HEK293 (cell line): ENCODE measurements around the gene GHDC.

Experiments used
- CTCF ChIA-PET: fragments of 350-600 bp; formaldehyde crosslinking; extraction: SDS; loops from one replicate; lab custom pipeline; 2021; ENCODE audit warnings: antibody characterized with exemption; lab: Yijun Ruan, JAX
- POLR2A ChIA-PET: fragments of 300-600 bp; formaldehyde crosslinking; extraction: SDS; loops from one replicate; lab custom pipeline; 2020; ENCODE audit warnings: antibody characterized with exemption, inconsistent platforms; lab: Yijun Ruan, JAX
- H3K27ac ChIP-seq: fragments of 200-500 bp; sonication (Bioruptor generic); 2 replicates; pipeline ENCODE4 v1.5.1; 2014; ENCODE audit warnings: low read depth, low read length, control low read depth, inconsistent platforms; ENCODE audit errors: extremely low read depth
- H3K36me3 ChIP-seq, 2 experiments: fragments of 200-500 bp in 1 of 2; sonication (Bioruptor generic) in 1 of 2; 1 replicate in 1 of 2; 2 replicates in 1 of 2; pipeline ENCODE4 v1.5.1; 2014 to 2017; ENCODE audit warnings: inconsistent platforms in 2 of 2, low read length in 2 of 2; ENCODE audit not compliant: control insufficient read depth in 2 of 2, insufficient read depth in 1 of 2
- H3K4me1 ChIP-seq: fragments of 200-500 bp; sonication (Bioruptor generic); 2 replicates; pipeline ENCODE4 v1.5.1; 2014; ENCODE audit warnings: mild to moderate bottlenecking, low read length, inconsistent platforms; ENCODE audit not compliant: control insufficient read depth, insufficient read depth
- H3K4me3 ChIP-seq: 2 replicates; pipeline ENCODE4 v1.5.1; 2011; ENCODE audit warnings: low read depth, mild to moderate bottlenecking, control low read depth, low read length, moderate library complexity
- H3K9me3 ChIP-seq: fragments of 200-500 bp; sonication (Bioruptor generic); 2 replicates; pipeline ENCODE4 v1.5.1; 2014; ENCODE audit warnings: low read depth, low read length, inconsistent platforms; ENCODE audit not compliant: control insufficient read depth, insufficient read depth
- BCL11B ChIP-seq: fragments of 450-650 bp; formaldehyde crosslinking; IDR thresholded peaks from 2 replicates; pipeline ENCODE4 v1.5.1; 2016; ENCODE audit warnings: low read depth, missing biosample characterization, missing genetic modification characterization
- EGR2 ChIP-seq: fragments of 450-650 bp; formaldehyde crosslinking; IDR thresholded peaks from 2 replicates; pipeline ENCODE4 v1.5.1; 2016; ENCODE audit warnings: low read depth, missing biosample characterization, missing genetic modification characterization
- GLIS2 ChIP-seq: fragments of 450-650 bp; formaldehyde crosslinking; IDR thresholded peaks from 2 replicates; pipeline ENCODE4 v1.5.1; 2016; ENCODE audit warnings: missing biosample characterization, missing genetic modification characterization
- HOXC10 ChIP-seq: sonication (generic); formaldehyde crosslinking; IDR thresholded peaks from 2 replicates; pipeline ENCODE4 v1.8.1; 2023; ENCODE audit warnings: mild to moderate bottlenecking, missing genetic modification reagents
- KLF16 ChIP-seq: fragments of 450-650 bp; formaldehyde crosslinking; IDR thresholded peaks from 2 replicates; pipeline ENCODE4 v1.5.1; 2017; ENCODE audit warnings: missing biosample characterization, missing genetic modification characterization
- OSR2 ChIP-seq: fragments of 450-650 bp; formaldehyde crosslinking; IDR thresholded peaks from 2 replicates; pipeline ENCODE4 v1.5.1; 2016; ENCODE audit warnings: missing biosample characterization, missing genetic modification characterization
- PRDM1 ChIP-seq: fragments of 450-650 bp; formaldehyde crosslinking; IDR thresholded peaks from 2 replicates; pipeline ENCODE4; 2016; ENCODE audit warnings: missing biosample characterization, missing genetic modification characterization
- ZBTB7A ChIP-seq: fragments of 450-650 bp; formaldehyde crosslinking; IDR thresholded peaks from 2 replicates; pipeline ENCODE4 v1.5.1; 2016; ENCODE audit warnings: low read depth, missing biosample characterization, missing genetic modification characterization
- ZFP3 ChIP-seq: fragments of 450-650 bp; formaldehyde crosslinking; IDR thresholded peaks from 2 replicates; pipeline ENCODE4 v1.5.1; 2016; ENCODE audit warnings: low read depth, missing biosample characterization, missing genetic modification characterization
- ZFP41 ChIP-seq: fragments of 450-650 bp; formaldehyde crosslinking; IDR thresholded peaks from 2 replicates; pipeline ENCODE4 v1.5.1; 2016; ENCODE audit warnings: missing biosample characterization, missing genetic modification characterization, borderline replicate concordance
- ZNF155 ChIP-seq: fragments of 450-650 bp; formaldehyde crosslinking; IDR thresholded peaks from 2 replicates; pipeline ENCODE4 v1.5.1; 2016; ENCODE audit warnings: missing biosample characterization, missing genetic modification characterization
- ZNF157 ChIP-seq: fragments of 450-650 bp; formaldehyde crosslinking; IDR thresholded peaks from 2 replicates; pipeline ENCODE4 v1.5.1; 2016; ENCODE audit warnings: missing biosample characterization, missing genetic modification characterization
- ZNF16 ChIP-seq: fragments of 450-650 bp; formaldehyde crosslinking; IDR thresholded peaks from 2 replicates; pipeline ENCODE4 v1.5.1; 2016; ENCODE audit warnings: low read depth, missing biosample characterization, missing genetic modification characterization
- ZNF174 ChIP-seq: fragments of 450-650 bp; formaldehyde crosslinking; IDR thresholded peaks from 2 replicates; pipeline ENCODE4 v1.5.0; 2017; ENCODE audit warnings: missing biosample characterization, mild to moderate bottlenecking, missing genetic modification characterization
- ZNF211 ChIP-seq: fragments of 450-650 bp; formaldehyde crosslinking; IDR thresholded peaks from 2 replicates; pipeline ENCODE4 v1.5.1; 2016; ENCODE audit warnings: low read depth, missing biosample characterization, missing genetic modification characterization
- ZNF280D ChIP-seq: fragments of 450-650 bp; formaldehyde crosslinking; IDR thresholded peaks from 2 replicates; pipeline ENCODE4 v1.5.1; 2016; ENCODE audit warnings: missing biosample characterization, missing genetic modification characterization
- ZNF391 ChIP-seq: fragments of 450-650 bp; formaldehyde crosslinking; IDR thresholded peaks from 2 replicates; pipeline ENCODE4 v1.5.1; 2016; ENCODE audit warnings: low read depth, missing biosample characterization, missing genetic modification characterization, borderline replicate concordance
- ZNF621 ChIP-seq: fragments of 450-650 bp; formaldehyde crosslinking; IDR thresholded peaks from 2 replicates; pipeline ENCODE4 v1.5.1; 2017; ENCODE audit warnings: missing biosample characterization, missing genetic modification characterization
- ZNF624 ChIP-seq: fragments of 450-650 bp; formaldehyde crosslinking; IDR thresholded peaks from 2 replicates; pipeline ENCODE4 v1.5.1; 2017; ENCODE audit warnings: missing biosample characterization, missing genetic modification characterization
- ZNF639 ChIP-seq: fragments of 450-650 bp; formaldehyde crosslinking; IDR thresholded peaks from 2 replicates; pipeline ENCODE4 v1.5.1; 2016; ENCODE audit warnings: missing biosample characterization, missing genetic modification characterization
- ZSCAN16 ChIP-seq: fragments of 450-650 bp; formaldehyde crosslinking; IDR thresholded peaks from 2 replicates; pipeline ENCODE4 v1.5.1; 2016; ENCODE audit warnings: missing biosample characterization, missing genetic modification characterization
- ZSCAN30 ChIP-seq: fragments of 450-650 bp; IDR thresholded peaks from 2 replicates; pipeline ENCODE4 v1.5.1; 2018; ENCODE audit warnings: missing biosample characterization, mild to moderate bottlenecking, missing genetic modification characterization, moderate library complexity

GHDC gene

GRCh38 chr17:42185621-42185930 is 8.7 kb downstream of the GHDC start:
- TF ChIP-seq ZNF624 (tag by site-specific recombination) = no peak
- TF ChIP-seq PRDM1 (tag by site-specific recombination) = no peak
- TF ChIP-seq ZSCAN30 (tag by site-specific recombination) = no peak
- no peak for TF ChIP-seq EGR2 (tag by site-specific recombination)
- TF ChIP-seq, all 188 proteins: peak for 0
- CTCF ChIA-PET = interaction anchor here (1.3 to 2.9 kb wide), 4 partner anchors 9 to 137 kb away, joined by 3 to 17 read pairs (median 6); partner anchors contain the start of gene GHDC
- Histone ChIP-seq H3K27ac (no peak overlapping the region), H3K36me3 (no peaks in the 10 kb centered on the region), H3K4me1 (no peaks in the 10 kb centered on the region), H3K9me3 (no peaks in the 10 kb centered on the region), H3K4me3 (no peak overlapping the region)
- POLR2A ChIA-PET = no interaction called here

GRCh38 chr17:42184713-42185620 is 9.3 kb downstream of the GHDC start, which contains the start of gene HCRT:
Gene HCRT (minus strand): TSS chr17:42185452. CDS start chr17:42185365, 87 bp downstream.
- ChIA-PET POLR2A (no interaction called here), CTCF (interaction anchor here (0.6 to 2.9 kb wide), 11 partner anchors 9 to 271 kb away, joined by 3 to 17 read pairs (median 4); partner anchors contain the start of genes CAVIN1 and GHDC)
- TF ChIP-seq ZNF621 (tag by site-specific recombination) (no peak), KLF16 (tag by site-specific recombination) (no peak), ZBTB7A (tag by site-specific recombination) (no peak), ZNF211 (tag by site-specific recombination) (no peak), EGR2 (tag by site-specific recombination) (no peak), ZNF155 (tag by site-specific recombination) (no peak), BCL11B (tag by site-specific recombination) (no peak), HOXC10 (CRISPR knock-in tag) (no peak), ZNF391 (tag by site-specific recombination) (no peak), ZNF16 (tag by site-specific recombination) (no peak), ZNF157 (no peak)
- Histone ChIP-seq H3K4me1 (no peaks in the 10 kb centered on the region), H3K9me3 (no peaks in the 10 kb centered on the region), H3K27ac (no peak within 1 kb of the TSS), H3K4me3 (no peak within 1 kb of the TSS), H3K36me3 (no peaks in the 10 kb centered on the region)

- H3K36me3 ChIP-seq = no peaks in the 10 kb centered on the region
- H3K4me1 ChIP-seq = no peaks in the 10 kb centered on the region
- CTCF ChIA-PET = interaction anchor here (0.6 to 2.9 kb wide), 15 partner anchors 10 to 272 kb away, joined by 3 to 17 read pairs (median 3); partner anchors contain the start of genes CAVIN1 and GHDC
- H3K27ac ChIP-seq = no peak overlapping the region; the same call in 1 of the 2 replicates
- H3K4me3 ChIP-seq = peak overlapping the region; percentile 38
- POLR2A ChIA-PET = interaction anchor here (0.6 to 1.0 kb wide), 2 partner anchors 8 to 91 kb away, joined by 4 to 11 read pairs; no protein-coding TSS in a partner anchor
- no peaks in the 10 kb centered on the region for H3K9me3 ChIP-seq
- TF ChIP-seq ZNF280D (tag by site-specific recombination) (no peak), ZNF174 (no peak), ZFP3 (no peak), OSR2 (tag by site-specific recombination) (no peak), ZFP41 (tag by site-specific recombination) (no peak), ZSCAN16 (tag by site-specific recombination) (no peak), EGR2 (tag by site-specific recombination) (0 out of 2 replicates have a peak, but pooled peaks have one; percentile 25), GLIS2 (tag by site-specific recombination) (0 out of 2 replicates have a peak, but pooled peaks have one; percentile 17), ZNF639 (tag by site-specific recombination) (no peak)
Measured at GRCh38 chr17:42183741-42184711, 10.3 kb downstream of the GHDC start.
